Measurements from ENCODE around the gene UCHL1. TPM values are rescaled to one million over a fixed set of nuclear protein-coding genes. Genes with fewer than 3 reads are reported as not detected.

UCHL1 gene
- 911 to 1,064 TPM (median 963 TPM) in 5 replicates for total RNA-seq (2022; extraction: Qiagen RNA extraction; ENCODE audit: low read depth)

DNA sequence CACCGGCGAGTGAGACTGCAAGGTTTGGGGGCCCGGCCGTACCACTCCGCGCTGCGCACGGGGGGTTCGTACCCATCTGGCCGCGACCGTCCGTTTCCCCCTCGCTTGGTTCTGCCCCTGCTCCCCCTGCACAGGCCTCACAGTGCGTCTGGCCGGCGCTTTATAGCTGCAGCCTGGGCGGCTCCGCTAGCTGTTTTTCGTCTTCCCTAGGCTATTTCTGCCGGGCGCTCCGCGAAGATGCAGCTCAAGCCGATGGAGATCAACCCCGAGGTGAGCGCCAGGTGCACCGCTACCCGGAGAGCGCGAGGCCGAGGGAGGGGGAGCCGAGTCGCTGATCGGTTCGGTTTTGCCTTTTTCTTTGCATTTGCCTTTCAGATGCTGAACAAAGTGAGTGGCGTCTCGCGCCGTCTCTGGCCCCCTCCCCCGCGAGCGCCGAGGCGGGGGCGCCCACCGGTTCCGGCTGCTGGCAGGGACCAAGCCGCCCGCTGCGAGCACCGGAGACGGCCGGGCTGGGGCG lies at the start of gene UCHL1:
Gene UCHL1, plus strand, starts transcription at position 189 of the 517 bp plus-strand sequence. Its CDS starts 49 bp downstream, at position 238.

GRCh38 chr4:41214136-41214824 lies 42.4 kb upstream of the UCHL1 start, which contains the start of gene APBB2:
TSS of gene APBB2 (minus strand) at chr4:41214542. CDS start at chr4:41033254, 181,288 bp downstream.

Other genes with a start within 250 kb of the UCHL1 start
- gene APBB2, start 42.4 kb upstream of the UCHL1 start, total RNA-seq (2022; extraction: Qiagen RNA extraction; ENCODE audit: low read depth) = 4.7 to 12.1 TPM (median 12.0 TPM) in 5 replicates

Measured in A549 treated with GW870086 at 1 μM for 4 hours (cell line).